ENCODE measurements around the gene MED27. TPM values are rescaled to one million over a fixed set of nuclear protein-coding genes. Genes with fewer than 3 reads are reported as not detected.

Gene MED27
- total and polyA plus RNA-seq, 2 of the 8 experiments (the other 6 are each of a cell fraction or from before 2014, with no cell fraction given), result 29.9 to 56.5 TPM

- TF ChIP-seq CHD7 (IDR thresholded peaks at IDR 0.05; ENCODE audit: insufficient replicate concordance, low read length) (no peak), JUN (IDR thresholded peaks at IDR 0.05; ENCODE audit: low read depth, low read length) (no peak), RXRA (IDR thresholded peaks at IDR 0.05; ENCODE audit: insufficient read depth, low read depth, low read length) (no peak), CBX8 (IDR thresholded peaks at IDR 0.05; ENCODE audit: borderline replicate concordance, low read depth, low read length) (no peak)
Observed at GRCh38 chr9:132007371-132008025, 72.2 kb downstream of the MED27 start (continued).
